Endodermal cell (in vitro differentiated cells): ENCODE measurements around the gene PCDHGC4. TPM values are rescaled to one million over a fixed set of nuclear protein-coding genes. Genes with fewer than 3 reads are reported as not detected.

Experiments
- DNase-seq: peaks from one replicate; pipeline ENCODE4 v3.0.0-alpha.2; 2017
- H3K27ac ChIP-seq: 2 replicates; pipeline ENCODE4 v1.5.1; 2013; ENCODE audit warnings: mild to moderate bottlenecking, low read depth, low read length, moderate library complexity
- H3K27me3 ChIP-seq: 2 replicates; pipeline ENCODE4 v1.6.1; 2013; ENCODE audit warnings: mild to moderate bottlenecking, low read length, moderate library complexity; ENCODE audit not compliant: insufficient read depth, control insufficient read depth, poor library complexity, severe bottlenecking
- H3K36me3 ChIP-seq: 2 replicates; pipeline ENCODE4 v1.7.0; 2013; ENCODE audit warnings: mild to moderate bottlenecking, low read length, moderate library complexity; ENCODE audit not compliant: control insufficient read depth, insufficient read depth
- H3K4me1 ChIP-seq: one replicate; pipeline ENCODE4 v1.7.0; 2013; ENCODE audit warnings: low read length; ENCODE audit not compliant: control insufficient read depth, insufficient read depth
- H3K4me3 ChIP-seq: 2 replicates; pipeline ENCODE4 v1.5.1; 2013; ENCODE audit warnings: mild to moderate bottlenecking, low read length, moderate library complexity
- H3K9ac ChIP-seq: 2 replicates; pipeline ENCODE4 v1.6.1; 2013; ENCODE audit warnings: mild to moderate bottlenecking, low read length, moderate library complexity; ENCODE audit not compliant: poor library complexity, severe bottlenecking; ENCODE audit errors: extremely low read depth
- H3K9me3 ChIP-seq: 2 replicates; pipeline ENCODE4 v1.6.1; 2013; ENCODE audit warnings: mild to moderate bottlenecking, low read length, moderate library complexity; ENCODE audit not compliant: control insufficient read depth
- H3K27ac Mint-ChIP-seq: 2 replicates; pipeline ENCODE4 v1.8.0; 2020; ENCODE audit warnings: mixed read lengths
- H3K27me3 Mint-ChIP-seq: 2 replicates; pipeline ENCODE4 v1.8.0; 2021; ENCODE audit warnings: mild to moderate bottlenecking, mixed read lengths; ENCODE audit not compliant: insufficient read depth
- H3K36me3 Mint-ChIP-seq: 2 replicates; pipeline ENCODE4 v1.8.0; 2020; ENCODE audit warnings: low read depth, mixed read lengths
- H3K4me1 Mint-ChIP-seq: 2 replicates; pipeline ENCODE4 v1.8.0; 2020; ENCODE audit warnings: mixed read lengths
- H3K4me3 Mint-ChIP-seq: 2 replicates; pipeline ENCODE4 v1.8.0; 2020; ENCODE audit warnings: mild to moderate bottlenecking, moderate library complexity, mixed read lengths
- H3K9me3 Mint-ChIP-seq: 2 replicates; pipeline ENCODE4 v1.8.0; 2020; ENCODE audit warnings: mild to moderate bottlenecking, mixed read lengths
- CTCF ChIP-seq: fragments of 200-600 bp; sonication (generic); conservative IDR thresholded peaks from 2 replicates; pipeline ENCODE4 v1.5.0; 2021; ENCODE audit warnings: antibody characterized with exemption, mild to moderate bottlenecking
- WGBS, 2 experiments: methylation state at CpG; one replicate each; pipeline versions ENCODE4 v1.1.5 to v1.1.7; 2013; ENCODE audit warnings: missing lambda C conversion rate in 2 of 2, mixed read lengths in 1 of 2; ENCODE audit not compliant: insufficient coverage in 1 of 2, insufficient read length in 1 of 2; 5-methylcytosine and 5-hydroxymethylcytosine counted together
- total RNA-seq, 2 donors: library from RNA; stranded (reverse); fragmentation: NEBNext Ultra II Directional in 1 of 2; extraction: Animal tissue kit (Norgen Biotek cat#: 25700) in 1 of 2; gene quantifications; 2 replicates in 1 of 2; 3 replicates in 1 of 2; pipeline ENCODE4 v1.2.1, GENCODE V29; 2021

Gene PCDHGC4
- total RNA-seq, 2 donors from 2014 or later, result 2.6 to 3.0 TPM

GRCh38 chr5:141491323-141492167 lies 6.7 kb downstream of the PCDHGC4 start:
- peaks cover under 1% of the 10 kb centered on the region for H3K27me3 ChIP-seq
- Mint-ChIP-seq H3K27me3 (peaks cover 78% of the 10 kb centered on the region), H3K9me3 (no peaks in the 10 kb centered on the region), H3K27ac (peak overlapping the region; percentile 35), H3K4me1 (peaks cover 23% of the 10 kb centered on the region), H3K36me3 (peaks cover 18% of the 10 kb centered on the region), H3K4me3 (peak overlapping the region; percentile 55)
- TF ChIP-seq CTCF, result peak; percentile 65
- no peak overlapping the region for H3K4me3 ChIP-seq
- peak; percentile 74 for DNase-seq
- H3K9ac ChIP-seq, result no peak overlapping the region
- no peaks in the 10 kb centered on the region for H3K9me3 ChIP-seq
- no peaks in the 10 kb centered on the region for H3K36me3 ChIP-seq
- 96 to 98% methylated on average over 55 to 66 of the region's 66 CpGs for WGBS, 2 experiments
- H3K4me1 ChIP-seq, result peaks cover 17% of the 10 kb centered on the region
- no peak overlapping the region for H3K27ac ChIP-seq

- H3K4me1 ChIP-seq, result peaks cover 17% of the 10 kb centered on the region
- H3K27ac ChIP-seq, result no peak overlapping the region
- Mint-ChIP-seq H3K4me3 (peak overlapping the region; percentile 55), H3K9me3 (no peaks in the 10 kb centered on the region), H3K36me3 (peaks cover 11% of the 10 kb centered on the region), H3K4me1 (peaks cover 23% of the 10 kb centered on the region), H3K27ac (peak overlapping the region; percentile 35), H3K27me3 (peaks cover 70% of the 10 kb centered on the region)
- no peak overlapping the region for H3K9ac ChIP-seq
- H3K27me3 ChIP-seq, result no peaks in the 10 kb centered on the region
- no peak for TF ChIP-seq CTCF
- 95 to 97% methylated on average over 56 to 68 of the region's 68 CpGs for WGBS, 2 experiments
- H3K36me3 ChIP-seq, result no peaks in the 10 kb centered on the region
- DNase-seq, result peak; percentile 78
- no peaks in the 10 kb centered on the region for H3K9me3 ChIP-seq
- H3K4me3 ChIP-seq, result no peak overlapping the region
Measured at GRCh38 chr5:141492168-141492885, 7.5 kb downstream of the PCDHGC4 start.

- H3K4me3 Mint-ChIP-seq, result peak overlapping the region; percentile 49
- H3K27me3 ChIP-seq, result no peaks in the 10 kb centered on the region
- H3K27ac Mint-ChIP-seq, result no peak overlapping the region
Measured at GRCh38 chr5:141493500-141494422, 8.9 kb downstream of the PCDHGC4 start.

More at GRCh38 chr5:141493500-141494422, 8.9 kb downstream of the PCDHGC4 start:
- Mint-ChIP-seq H3K4me1 (peaks cover 20% of the 10 kb centered on the region), H3K9me3 (no peaks in the 10 kb centered on the region), H3K27me3 (peaks cover 57% of the 10 kb centered on the region), H3K36me3 (peaks cover 17% of the 10 kb centered on the region)
- Histone ChIP-seq H3K9ac (no peak overlapping the region), H3K9me3 (no peaks in the 10 kb centered on the region), H3K4me1 (peaks cover 12% of the 10 kb centered on the region), H3K4me3 (no peak overlapping the region), H3K27ac (peak overlapping the region; percentile 97), H3K36me3 (no peaks in the 10 kb centered on the region)
- no peak for TF ChIP-seq CTCF
- DNase-seq, result peak; percentile 47
- WGBS, 2 experiments, result 94 to 96% methylated on average over 5 to 10 of the region's 10 CpGs
